Ishikawa (cell line): ENCODE data around the gene KLHDC4.

Experiments used
- CEBPB ChIP-seq: IDR thresholded peaks from 2 replicates; pipeline ENCODE4 v1.6.1; 2012
- CREB1 ChIP-seq: IDR thresholded peaks from 2 replicates; pipeline ENCODE4 v1.6.1; 2012; ENCODE audit warnings: low read depth
- EGR1 ChIP-seq: IDR thresholded peaks from 2 replicates; pipeline ENCODE4 v1.6.1; 2012
- EP300 ChIP-seq: IDR thresholded peaks from 2 replicates; pipeline ENCODE4 v1.6.1; 2012; ENCODE audit warnings: borderline replicate concordance
- FOXM1 ChIP-seq: IDR thresholded peaks from 2 replicates; pipeline ENCODE4 v1.6.1; 2012; ENCODE audit warnings: low read depth, borderline replicate concordance
- MAX ChIP-seq: IDR thresholded peaks from 2 replicates; pipeline ENCODE4 v1.6.1; 2012
- NFIC ChIP-seq: IDR thresholded peaks from 2 replicates; pipeline ENCODE4 v1.6.1; 2012
- RAD21 ChIP-seq: IDR thresholded peaks from 2 replicates; pipeline ENCODE4 v1.6.1; 2012; ENCODE audit warnings: low read depth
- TAF1 ChIP-seq: IDR thresholded peaks from 2 replicates; pipeline ENCODE4 v1.6.1; 2012; ENCODE audit warnings: low read depth, mild to moderate bottlenecking
- TCF12 ChIP-seq: IDR thresholded peaks from 2 replicates; pipeline ENCODE4 v1.6.1; 2012; ENCODE audit warnings: low read depth
- TEAD4 ChIP-seq: IDR thresholded peaks from 2 replicates; pipeline ENCODE4 v1.6.1; 2012
- YY1 ChIP-seq: IDR thresholded peaks from 2 replicates; pipeline ENCODE4 v1.6.1; 2012; ENCODE audit warnings: low read depth
- ZBTB7A ChIP-seq: IDR thresholded peaks from 2 replicates; pipeline ENCODE4 v1.6.1; 2012; ENCODE audit warnings: low read depth
- TF ChIP-seq, protein P1 (sequence below): IDR thresholded peaks from 2 replicates; pipeline ENCODE4 v1.6.1; 2012; ENCODE audit warnings: low read depth, mild to moderate bottlenecking
- TF ChIP-seq, protein P2 (sequence below): IDR thresholded peaks from 2 replicates; pipeline ENCODE4 v1.6.1; 2012

Gene KLHDC4

DNA sequence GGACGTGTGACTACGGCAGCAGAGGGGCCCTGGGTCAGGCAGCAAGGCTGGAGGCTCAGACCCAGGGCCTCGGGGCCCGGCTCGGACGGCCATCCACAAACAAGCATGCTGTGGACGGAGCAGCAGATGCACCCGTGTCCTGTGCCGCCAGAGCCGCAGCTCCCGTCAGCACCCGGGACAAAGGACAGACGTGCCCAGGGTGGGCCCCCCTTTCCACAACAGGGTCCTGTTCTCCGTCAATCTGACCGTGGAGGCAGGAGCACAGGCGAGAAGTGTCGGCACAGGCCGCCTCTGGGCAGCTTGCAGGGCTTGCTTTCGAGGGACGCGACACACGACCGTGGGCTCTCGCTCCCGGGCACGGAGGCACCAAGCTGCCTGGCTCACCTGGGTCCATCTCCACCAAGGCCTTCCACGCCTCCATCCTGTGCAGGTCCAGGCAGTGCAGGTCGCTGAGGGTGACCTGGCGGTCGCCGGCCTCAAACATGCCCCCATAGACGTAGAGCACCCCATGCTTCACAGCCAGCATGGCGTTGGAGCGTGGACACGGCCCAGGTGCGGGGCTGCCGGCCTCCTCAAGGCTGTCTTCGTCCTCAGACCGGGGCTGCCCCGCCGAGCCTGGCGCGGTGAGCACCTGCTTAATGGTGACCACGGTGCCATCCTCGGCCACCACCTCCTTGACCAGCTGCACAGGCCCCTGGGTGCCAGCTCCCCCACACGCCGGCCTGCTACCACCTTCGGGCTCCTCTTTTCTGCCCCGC lies 56.7 kb downstream of the KLHDC4 start:
- TF ChIP-seq TCF12 (no peak), EP300 (no peak), CEBPB (no peak), TAF1 (no peak), CREB1 (no peak), EGR1 (no peak), YY1 (no peak), TEAD4 (no peak), ZBTB7A (no peak), MAX (no peak), RAD21 (no peak), NFIC (no peak)
- TF ChIP-seq, protein P1, sequence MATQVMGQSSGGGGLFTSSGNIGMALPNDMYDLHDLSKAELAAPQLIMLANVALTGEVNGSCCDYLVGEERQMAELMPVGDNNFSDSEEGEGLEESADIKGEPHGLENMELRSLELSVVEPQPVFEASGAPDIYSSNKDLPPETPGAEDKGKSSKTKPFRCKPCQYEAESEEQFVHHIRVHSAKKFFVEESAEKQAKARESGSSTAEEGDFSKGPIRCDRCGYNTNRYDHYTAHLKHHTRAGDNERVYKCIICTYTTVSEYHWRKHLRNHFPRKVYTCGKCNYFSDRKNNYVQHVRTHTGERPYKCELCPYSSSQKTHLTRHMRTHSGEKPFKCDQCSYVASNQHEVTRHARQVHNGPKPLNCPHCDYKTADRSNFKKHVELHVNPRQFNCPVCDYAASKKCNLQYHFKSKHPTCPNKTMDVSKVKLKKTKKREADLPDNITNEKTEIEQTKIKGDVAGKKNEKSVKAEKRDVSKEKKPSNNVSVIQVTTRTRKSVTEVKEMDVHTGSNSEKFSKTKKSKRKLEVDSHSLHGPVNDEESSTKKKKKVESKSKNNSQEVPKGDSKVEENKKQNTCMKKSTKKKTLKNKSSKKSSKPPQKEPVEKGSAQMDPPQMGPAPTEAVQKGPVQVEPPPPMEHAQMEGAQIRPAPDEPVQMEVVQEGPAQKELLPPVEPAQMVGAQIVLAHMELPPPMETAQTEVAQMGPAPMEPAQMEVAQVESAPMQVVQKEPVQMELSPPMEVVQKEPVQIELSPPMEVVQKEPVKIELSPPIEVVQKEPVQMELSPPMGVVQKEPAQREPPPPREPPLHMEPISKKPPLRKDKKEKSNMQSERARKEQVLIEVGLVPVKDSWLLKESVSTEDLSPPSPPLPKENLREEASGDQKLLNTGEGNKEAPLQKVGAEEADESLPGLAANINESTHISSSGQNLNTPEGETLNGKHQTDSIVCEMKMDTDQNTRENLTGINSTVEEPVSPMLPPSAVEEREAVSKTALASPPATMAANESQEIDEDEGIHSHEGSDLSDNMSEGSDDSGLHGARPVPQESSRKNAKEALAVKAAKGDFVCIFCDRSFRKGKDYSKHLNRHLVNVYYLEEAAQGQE = no peak
- TF ChIP-seq, protein P2, sequence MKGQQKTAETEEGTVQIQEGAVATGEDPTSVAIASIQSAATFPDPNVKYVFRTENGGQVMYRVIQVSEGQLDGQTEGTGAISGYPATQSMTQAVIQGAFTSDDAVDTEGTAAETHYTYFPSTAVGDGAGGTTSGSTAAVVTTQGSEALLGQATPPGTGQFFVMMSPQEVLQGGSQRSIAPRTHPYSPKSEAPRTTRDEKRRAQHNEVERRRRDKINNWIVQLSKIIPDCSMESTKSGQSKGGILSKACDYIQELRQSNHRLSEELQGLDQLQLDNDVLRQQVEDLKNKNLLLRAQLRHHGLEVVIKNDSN = no peak

- no peak for TF ChIP-seq TCF12
- no peak for TF ChIP-seq EGR1
- TF ChIP-seq, protein P2 = no peak
- no peak for TF ChIP-seq NFIC
- no peak for TF ChIP-seq EP300
Measured at GRCh38 chr16:87707714-87708580, 57.8 kb downstream of the KLHDC4 start.

- TF ChIP-seq EP300 = no peak
- TF ChIP-seq EGR1 = no peak
- TF ChIP-seq, protein P2 = no peak
- TF ChIP-seq, protein P1 = no peak
- TF ChIP-seq YY1 = no peak
- TF ChIP-seq TAF1 = no peak
- no peak for TF ChIP-seq ZBTB7A
- no peak for TF ChIP-seq TCF12
Measured at GRCh38 chr16:87707097-87707496, 58.7 kb downstream of the KLHDC4 start.

DNA sequence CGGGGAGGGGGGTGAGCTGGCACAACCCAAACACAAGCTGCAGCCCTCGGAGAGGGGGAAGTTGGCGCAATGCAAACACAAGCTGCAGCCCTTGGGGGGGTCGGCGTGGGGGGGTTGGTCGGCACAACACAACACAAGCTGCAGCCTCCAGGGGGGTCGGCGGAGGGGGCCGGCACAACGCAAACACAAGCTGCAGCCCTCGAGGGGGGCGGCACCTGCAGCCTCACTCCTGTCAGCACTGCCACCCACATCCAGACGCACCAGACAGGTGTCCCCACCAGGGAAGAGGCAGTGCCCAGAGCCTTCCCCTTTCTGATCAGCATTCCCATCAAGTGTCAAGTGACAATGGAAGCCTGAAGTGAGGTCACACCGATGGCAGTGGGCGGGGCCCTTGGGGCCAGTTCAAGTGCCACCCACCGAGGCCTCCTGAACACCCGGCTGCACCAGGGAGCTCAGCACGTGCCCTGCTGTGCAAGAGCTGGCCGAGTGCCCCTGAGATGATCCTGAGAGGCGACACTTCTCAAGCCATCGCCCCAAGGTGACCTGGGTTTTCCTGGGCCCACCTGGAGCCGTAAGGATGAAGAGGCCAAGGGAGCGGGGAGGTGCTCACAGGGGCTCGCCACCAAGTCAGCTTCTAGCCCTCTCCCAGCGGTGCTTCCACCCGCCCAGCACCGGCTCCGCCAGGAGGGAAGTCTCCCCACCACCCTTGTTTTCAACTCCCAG lies 59.3 kb downstream of the KLHDC4 start:
- TF ChIP-seq, protein P2 = 0 out of 2 replicates have a peak, but pooled peaks have one; percentile 40
- no peak for TF ChIP-seq RAD21
- peak; percentile 57; the same call in 1 of the 2 replicates for TF ChIP-seq MAX
- TF ChIP-seq NFIC = peak; percentile 49
- TF ChIP-seq, protein P1 = no peak
- no peak for TF ChIP-seq FOXM1
- no peak for TF ChIP-seq CEBPB
- 0 out of 2 replicates have a peak, but pooled peaks have one; percentile 32 for TF ChIP-seq TCF12
